NT2/D1 (cell line): ENCODE measurements around the gene BMF.

Experiments
- SUZ12 ChIP-seq: IDR thresholded peaks from 2 replicates; pipeline ENCODE4 v1.6.1; 2011; ENCODE audit not compliant: insufficient read length, insufficient read depth; ENCODE audit errors: extremely low read depth
- ZNF274 ChIP-seq: IDR thresholded peaks from 2 replicates; pipeline ENCODE4 v1.6.1; 2011; ENCODE audit warnings: mild to moderate bottlenecking, low read depth, low read length

- TF ChIP-seq ZNF274: no peak
- TF ChIP-seq SUZ12: no peak
These were observed 15.5 kb downstream of the BMF start for GRCh38 chr15:40092979-40093869.
